ENCODE results near the gene TOR4A.

The TOR4A gene

DNA sequence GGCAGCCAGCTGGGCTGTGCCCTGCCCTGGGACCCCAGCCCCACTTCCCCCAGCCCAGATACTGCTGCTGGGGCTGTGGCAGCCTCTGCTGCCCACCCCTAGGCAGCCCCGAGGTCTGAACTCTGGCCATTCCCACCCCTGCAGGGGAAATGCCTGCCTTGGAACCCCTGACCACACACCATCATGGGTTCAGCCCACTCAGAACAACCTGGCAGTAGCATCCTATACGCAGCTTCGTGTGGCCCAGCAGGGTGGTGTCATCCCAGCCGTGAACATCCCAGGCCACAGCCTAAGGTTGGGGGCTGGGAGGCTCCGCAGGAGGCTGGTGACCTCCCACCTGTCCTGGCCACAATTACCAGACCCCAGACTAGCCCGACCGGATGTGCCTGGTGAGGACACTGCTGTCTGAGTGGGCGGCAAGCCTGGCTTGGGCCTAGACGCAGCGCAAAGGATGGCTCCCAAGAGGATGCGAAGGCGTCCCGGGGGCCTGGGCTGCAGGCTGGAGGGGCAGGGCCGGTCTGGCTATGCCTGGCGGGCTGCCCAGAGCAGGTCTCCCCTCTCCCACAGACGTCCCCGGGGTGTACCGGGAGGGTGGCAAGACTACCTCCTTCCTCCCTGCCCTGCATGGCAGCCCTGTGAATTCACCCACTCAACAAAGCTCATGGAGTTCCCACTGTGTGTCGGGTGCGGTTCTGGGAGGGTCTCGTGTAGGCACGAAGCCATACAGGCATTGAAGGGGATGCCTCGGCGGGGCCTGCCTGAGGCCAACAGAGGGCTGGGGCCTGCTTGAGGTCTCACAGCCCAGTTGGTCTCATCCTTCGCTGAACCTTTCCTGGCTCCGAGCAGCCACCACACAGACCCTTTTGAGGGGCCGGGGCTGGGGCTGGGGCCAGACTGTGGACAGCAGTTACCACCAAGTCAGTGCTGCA lies 48.3 kb upstream of the TOR4A start:
- TF ChIP-seq ZC3H10 (CRISPR knock-in tag; IDR thresholded peaks at IDR 0.05) = no peak
- no peak for TF ChIP-seq ZFP30 (CRISPR knock-in tag; IDR thresholded peaks at IDR 0.05)
- TF ChIP-seq, protein P1, sequence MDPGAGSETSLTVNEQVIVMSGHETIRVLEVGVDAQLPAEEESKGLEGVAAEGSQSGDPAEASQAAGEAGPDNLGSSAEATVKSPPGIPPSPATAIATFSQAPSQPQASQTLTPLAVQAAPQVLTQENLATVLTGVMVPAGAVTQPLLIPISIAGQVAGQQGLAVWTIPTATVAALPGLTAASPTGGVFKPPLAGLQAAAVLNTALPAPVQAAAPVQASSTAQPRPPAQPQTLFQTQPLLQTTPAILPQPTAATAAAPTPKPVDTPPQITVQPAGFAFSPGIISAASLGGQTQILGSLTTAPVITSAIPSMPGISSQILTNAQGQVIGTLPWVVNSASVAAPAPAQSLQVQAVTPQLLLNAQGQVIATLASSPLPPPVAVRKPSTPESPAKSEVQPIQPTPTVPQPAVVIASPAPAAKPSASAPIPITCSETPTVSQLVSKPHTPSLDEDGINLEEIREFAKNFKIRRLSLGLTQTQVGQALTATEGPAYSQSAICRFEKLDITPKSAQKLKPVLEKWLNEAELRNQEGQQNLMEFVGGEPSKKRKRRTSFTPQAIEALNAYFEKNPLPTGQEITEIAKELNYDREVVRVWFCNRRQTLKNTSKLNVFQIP (CRISPR knock-in tag; IDR thresholded peaks at IDR 0.05; ENCODE audit: borderline replicate concordance, low read depth) = no peak
- TF ChIP-seq, protein P2, sequence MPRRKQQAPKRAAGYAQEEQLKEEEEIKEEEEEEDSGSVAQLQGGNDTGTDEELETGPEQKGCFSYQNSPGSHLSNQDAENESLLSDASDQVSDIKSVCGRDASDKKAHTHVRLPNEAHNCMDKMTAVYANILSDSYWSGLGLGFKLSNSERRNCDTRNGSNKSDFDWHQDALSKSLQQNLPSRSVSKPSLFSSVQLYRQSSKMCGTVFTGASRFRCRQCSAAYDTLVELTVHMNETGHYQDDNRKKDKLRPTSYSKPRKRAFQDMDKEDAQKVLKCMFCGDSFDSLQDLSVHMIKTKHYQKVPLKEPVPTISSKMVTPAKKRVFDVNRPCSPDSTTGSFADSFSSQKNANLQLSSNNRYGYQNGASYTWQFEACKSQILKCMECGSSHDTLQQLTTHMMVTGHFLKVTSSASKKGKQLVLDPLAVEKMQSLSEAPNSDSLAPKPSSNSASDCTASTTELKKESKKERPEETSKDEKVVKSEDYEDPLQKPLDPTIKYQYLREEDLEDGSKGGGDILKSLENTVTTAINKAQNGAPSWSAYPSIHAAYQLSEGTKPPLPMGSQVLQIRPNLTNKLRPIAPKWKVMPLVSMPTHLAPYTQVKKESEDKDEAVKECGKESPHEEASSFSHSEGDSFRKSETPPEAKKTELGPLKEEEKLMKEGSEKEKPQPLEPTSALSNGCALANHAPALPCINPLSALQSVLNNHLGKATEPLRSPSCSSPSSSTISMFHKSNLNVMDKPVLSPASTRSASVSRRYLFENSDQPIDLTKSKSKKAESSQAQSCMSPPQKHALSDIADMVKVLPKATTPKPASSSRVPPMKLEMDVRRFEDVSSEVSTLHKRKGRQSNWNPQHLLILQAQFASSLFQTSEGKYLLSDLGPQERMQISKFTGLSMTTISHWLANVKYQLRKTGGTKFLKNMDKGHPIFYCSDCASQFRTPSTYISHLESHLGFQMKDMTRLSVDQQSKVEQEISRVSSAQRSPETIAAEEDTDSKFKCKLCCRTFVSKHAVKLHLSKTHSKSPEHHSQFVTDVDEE (CRISPR knock-in tag; IDR thresholded peaks at IDR 0.05) = no peak
- no peak for TF ChIP-seq ZNF565 (CRISPR knock-in tag; conservative IDR thresholded peaks at IDR 0.05; ENCODE audit: low read depth)
- no peak for TF ChIP-seq SNAI2 (CRISPR knock-in tag; IDR thresholded peaks at IDR 0.05)
- TF ChIP-seq PATZ1 (CRISPR knock-in tag; IDR thresholded peaks at IDR 0.05; ENCODE audit: borderline replicate concordance) = no peak
- no peak for TF ChIP-seq ZFP3 (CRISPR knock-in tag; IDR thresholded peaks at IDR 0.05)
- no peak for TF ChIP-seq CREB5 (CRISPR knock-in tag; IDR thresholded peaks at IDR 0.05; ENCODE audit: low read depth)
- TF ChIP-seq BACH2 (CRISPR knock-in tag; IDR thresholded peaks at IDR 0.05; ENCODE audit: borderline replicate concordance) = no peak
- no peak for TF ChIP-seq OSR1 (CRISPR knock-in tag; IDR thresholded peaks at IDR 0.05)
- no peak for TF ChIP-seq TOX (CRISPR knock-in tag; IDR thresholded peaks at IDR 0.05; ENCODE audit: borderline replicate concordance)
- TF ChIP-seq ZNF8 (CRISPR knock-in tag; IDR thresholded peaks at IDR 0.05) = no peak
- no peak for TF ChIP-seq ZNF70 (CRISPR knock-in tag; IDR thresholded peaks at IDR 0.05)
- no peak for TF ChIP-seq RARB (CRISPR knock-in tag; IDR thresholded peaks at IDR 0.05)
- no peak for TF ChIP-seq ARNTL (CRISPR knock-in tag; IDR thresholded peaks at IDR 0.05; ENCODE audit: borderline replicate concordance, low read depth)
- no peak for TF ChIP-seq PPARA (CRISPR knock-in tag; IDR thresholded peaks at IDR 0.05; ENCODE audit: borderline replicate concordance)
- TF ChIP-seq ISL1 (CRISPR knock-in tag; IDR thresholded peaks at IDR 0.05) = no peak
- no peak for TF ChIP-seq TCF4 (CRISPR knock-in tag; IDR thresholded peaks at IDR 0.05; ENCODE audit: borderline replicate concordance)
- no peak for ATAC-seq

GRCh38 chr9:137229903-137230704 lies 47.4 kb upstream of the TOR4A start:
- no peak for ATAC-seq
- TF ChIP-seq ZNF8 (CRISPR knock-in tag; IDR thresholded peaks at IDR 0.05) = no peak
- TF ChIP-seq ZFP30 (CRISPR knock-in tag; IDR thresholded peaks at IDR 0.05) = no peak

DNA sequence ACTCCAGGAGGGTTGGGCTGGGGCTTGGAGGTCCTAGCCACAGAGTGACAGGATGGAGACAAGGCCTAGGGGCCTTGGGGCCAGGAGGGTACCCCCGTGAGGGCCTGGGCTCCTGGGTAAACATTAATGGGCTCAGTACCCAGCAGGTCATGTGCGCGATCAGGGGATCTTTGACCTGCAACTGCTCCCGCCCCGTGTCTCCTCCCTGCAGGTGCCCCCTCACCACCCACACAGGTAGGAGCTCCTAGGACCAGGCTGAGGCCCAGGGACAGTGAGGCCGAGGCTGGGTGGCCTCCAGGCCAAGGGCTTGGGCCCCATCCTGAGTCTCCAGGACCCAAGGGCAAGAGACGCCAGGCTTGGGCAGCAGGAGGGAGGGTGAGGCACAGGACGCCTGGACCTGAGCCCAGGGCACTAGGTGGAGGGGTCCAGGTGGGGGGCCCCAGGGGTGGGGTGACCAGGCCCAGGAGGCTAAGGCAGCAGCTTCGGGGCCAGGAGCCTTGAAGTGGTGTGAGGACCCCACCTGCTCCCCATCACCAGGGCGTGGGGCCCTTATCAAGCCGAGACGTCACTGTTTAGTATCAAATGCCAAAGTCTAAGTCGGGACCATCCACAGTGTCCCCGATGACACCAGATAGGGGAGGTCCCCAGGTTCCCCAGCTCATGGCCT lies 46.7 kb upstream of the TOR4A start, which contains the start of gene SLC34A3:
Gene SLC34A3, plus strand, starts transcription at position 197 of the 667 bp plus-strand sequence. CDS start 802 bp downstream, outside the sequence.
- ATAC-seq = no peak
- TF ChIP-seq, protein P1 (CRISPR knock-in tag; IDR thresholded peaks at IDR 0.05; ENCODE audit: borderline replicate concordance, low read depth) = no peak
- TF ChIP-seq ZFP3 (CRISPR knock-in tag; IDR thresholded peaks at IDR 0.05) (no peak), ISL1 (CRISPR knock-in tag; IDR thresholded peaks at IDR 0.05) (no peak), ZC3H10 (CRISPR knock-in tag; IDR thresholded peaks at IDR 0.05) (no peak), SNAI2 (CRISPR knock-in tag; IDR thresholded peaks at IDR 0.05) (no peak), GLIS3 (CRISPR knock-in tag; IDR thresholded peaks at IDR 0.05) (no peak), PATZ1 (CRISPR knock-in tag; IDR thresholded peaks at IDR 0.05; ENCODE audit: borderline replicate concordance) (no peak), ESRRG (CRISPR knock-in tag; IDR thresholded peaks at IDR 0.05) (no peak), ARNTL (CRISPR knock-in tag; IDR thresholded peaks at IDR 0.05; ENCODE audit: borderline replicate concordance, low read depth) (no peak), BACH2 (CRISPR knock-in tag; IDR thresholded peaks at IDR 0.05; ENCODE audit: borderline replicate concordance) (no peak), OSR1 (CRISPR knock-in tag; IDR thresholded peaks at IDR 0.05) (no peak), ZNF565 (CRISPR knock-in tag; conservative IDR thresholded peaks at IDR 0.05; ENCODE audit: low read depth) (no peak)
